ENCODE data around the gene COL8A1. TPM values are rescaled to one million over a fixed set of nuclear protein-coding genes. Genes with fewer than 3 reads are reported as not detected.

The COL8A1 gene
- total and polyA plus RNA-seq, 7 experiments from 2014 or later: 0.13 to 0.24 (median 0.14) TPM; not detected in 3

- H3K9me3 ChIP-seq (ENCODE audit: control insufficient read depth in 2 of 3, low read length in 3 of 3): no peaks in the 10 kb centered on the region
- H3K36me3 Mint-ChIP-seq: no peaks in the 10 kb centered on the region
- H3K4me1 ChIP-seq (ENCODE audit: control insufficient read depth in 2 of 2, insufficient read depth in 2 of 2, low read length in 2 of 2): no peaks in the 10 kb centered on the region
- POLR2A ChIA-PET: no interaction called here
- H3K36me3 ChIP-seq (ENCODE audit: control insufficient read depth in 2 of 3, insufficient read depth in 3 of 3, low read length in 3 of 3): no peaks in the 10 kb centered on the region
- no peak for ATAC-seq
- H3K27ac Mint-ChIP-seq: no peak overlapping the region
- peaks cover 7 to 35% (median 12%) of the 10 kb centered on the region in 5 donors for H3K27me3 Mint-ChIP-seq
- H3K4me1 Mint-ChIP-seq: no peaks in the 10 kb centered on the region
- intact Hi-C loops (cut with micrococcal nuclease): no loop called here
- H3K4me3 ChIP-seq (ENCODE audit: low read length): no peak overlapping the region
- H3K27me3 ChIP-seq (ENCODE audit: control insufficient read depth in 2 of 2, insufficient read depth in 2 of 2, low read length in 2 of 2): peaks cover 0 to 2% of the 10 kb centered on the region in 2 donors
- H3K4me3 Mint-ChIP-seq: no peak overlapping the region
- no peaks in the 10 kb centered on the region for H3K9me3 Mint-ChIP-seq
- CTCF ChIA-PET: no interaction called here
- no peak overlapping the region for H3K27ac ChIP-seq (ENCODE audit: low read depth, low read length)
- DNase-seq: no peak
Observed at GRCh38 chr3:99760031-99760430, 121.6 kb downstream of the COL8A1 start.

- H3K9me3 Mint-ChIP-seq: no peaks in the 10 kb centered on the region
- H3K36me3 ChIP-seq (ENCODE audit: control insufficient read depth in 2 of 3, insufficient read depth in 3 of 3, low read length in 3 of 3): no peaks in the 10 kb centered on the region
- no peak for ATAC-seq
- intact Hi-C loops (cut with micrococcal nuclease): no loop called here
- CTCF ChIA-PET: no interaction called here
- peaks cover 0 to 2% of the 10 kb centered on the region in 2 donors for H3K27me3 ChIP-seq (ENCODE audit: control insufficient read depth in 2 of 2, insufficient read depth in 2 of 2, low read length in 2 of 2)
- H3K27ac ChIP-seq (ENCODE audit: low read depth, low read length): no peak overlapping the region
- no peaks in the 10 kb centered on the region for H3K36me3 Mint-ChIP-seq
- POLR2A ChIA-PET: no interaction called here
- H3K4me3 Mint-ChIP-seq: no peak overlapping the region
- H3K27me3 Mint-ChIP-seq: peaks cover 7 to 35% (median 11%) of the 10 kb centered on the region in 5 donors
- no peak overlapping the region for H3K4me3 ChIP-seq (ENCODE audit: low read length)
- H3K4me1 ChIP-seq (ENCODE audit: control insufficient read depth in 2 of 2, insufficient read depth in 2 of 2, low read length in 2 of 2): no peaks in the 10 kb centered on the region
- no peak for DNase-seq
- no peaks in the 10 kb centered on the region for H3K4me1 Mint-ChIP-seq
- no peaks in the 10 kb centered on the region for H3K9me3 ChIP-seq (ENCODE audit: control insufficient read depth in 2 of 3, low read length in 3 of 3)
- H3K27ac Mint-ChIP-seq: no peak overlapping the region
Observed at GRCh38 chr3:99760629-99761028, 122.2 kb downstream of the COL8A1 start.

- Histone ChIP-seq H3K4me1 (ENCODE audit: control insufficient read depth in 2 of 2, insufficient read depth in 2 of 2, low read length in 2 of 2) (no peaks in the 10 kb centered on the region), H3K36me3 (ENCODE audit: control insufficient read depth in 2 of 3, insufficient read depth in 3 of 3, low read length in 3 of 3) (no peaks in the 10 kb centered on the region), H3K27ac (ENCODE audit: low read depth, low read length) (no peak overlapping the region), H3K27me3 (ENCODE audit: control insufficient read depth in 2 of 2, insufficient read depth in 2 of 2, low read length in 2 of 2) (peaks cover 0 to 2% of the 10 kb centered on the region in 2 donors), H3K9me3 (ENCODE audit: control insufficient read depth in 2 of 3, low read length in 3 of 3) (no peaks in the 10 kb centered on the region), H3K4me3 (ENCODE audit: low read length) (no peak overlapping the region)
- POLR2A ChIA-PET: no interaction called here
- ATAC-seq: no peak
- intact Hi-C loops (cut with micrococcal nuclease): no loop called here
- H3K27me3 Mint-ChIP-seq: peaks cover 7 to 35% (median 10%) of the 10 kb centered on the region in 5 donors
- H3K4me1 Mint-ChIP-seq: no peaks in the 10 kb centered on the region
- CTCF ChIA-PET: interaction anchor here (0.6 kb wide), 1 partner anchor 224 kb away, joined by 3 read pairs; no protein-coding TSS in a partner anchor
- DNase-seq: no peak
- no peaks in the 10 kb centered on the region for H3K9me3 Mint-ChIP-seq
- no peak overlapping the region for H3K27ac Mint-ChIP-seq
- no peaks in the 10 kb centered on the region for H3K36me3 Mint-ChIP-seq
- no peak overlapping the region for H3K4me3 Mint-ChIP-seq
Observed at GRCh38 chr3:99761415-99762165, 123.2 kb downstream of the COL8A1 start.

GRCh38 chr3:99762901-99763300, 124.5 kb downstream of the COL8A1 start:
- POLR2A ChIA-PET: no interaction called here
- H3K4me1 ChIP-seq (ENCODE audit: control insufficient read depth in 2 of 2, insufficient read depth in 2 of 2, low read length in 2 of 2): no peaks in the 10 kb centered on the region
- H3K4me1 Mint-ChIP-seq: no peaks in the 10 kb centered on the region
- no peak overlapping the region for H3K27ac Mint-ChIP-seq
- intact Hi-C loops (cut with micrococcal nuclease): no loop called here
- ATAC-seq (no peak), DNase-seq (no peak)
- CTCF ChIA-PET: no interaction called here
- H3K27me3 Mint-ChIP-seq: peaks cover 7 to 31% (median 10%) of the 10 kb centered on the region in 5 donors
- H3K4me3 Mint-ChIP-seq: no peak overlapping the region
- H3K36me3 Mint-ChIP-seq: no peaks in the 10 kb centered on the region
- no peak overlapping the region for H3K27ac ChIP-seq (ENCODE audit: low read depth, low read length)
- no peaks in the 10 kb centered on the region for H3K36me3 ChIP-seq (ENCODE audit: control insufficient read depth in 2 of 3, insufficient read depth in 3 of 3, low read length in 3 of 3)
- H3K9me3 ChIP-seq (ENCODE audit: control insufficient read depth in 2 of 3, low read length in 3 of 3): no peaks in the 10 kb centered on the region
- peaks cover 0 to 2% of the 10 kb centered on the region in 2 donors for H3K27me3 ChIP-seq (ENCODE audit: control insufficient read depth in 2 of 2, insufficient read depth in 2 of 2, low read length in 2 of 2)
- H3K9me3 Mint-ChIP-seq: no peaks in the 10 kb centered on the region
- no peak overlapping the region for H3K4me3 ChIP-seq (ENCODE audit: low read length)

- Histone ChIP-seq H3K27me3 (ENCODE audit: control insufficient read depth in 2 of 2, insufficient read depth in 2 of 2, low read length in 2 of 2) (peaks cover 0 to 2% of the 10 kb centered on the region in 2 donors), H3K36me3 (ENCODE audit: control insufficient read depth in 2 of 3, insufficient read depth in 3 of 3, low read length in 3 of 3) (no peaks in the 10 kb centered on the region), H3K9me3 (ENCODE audit: control insufficient read depth in 2 of 3, low read length in 3 of 3) (no peaks in the 10 kb centered on the region), H3K27ac (ENCODE audit: low read depth, low read length) (no peak overlapping the region), H3K4me3 (ENCODE audit: low read length) (no peak overlapping the region), H3K4me1 (ENCODE audit: control insufficient read depth in 2 of 2, insufficient read depth in 2 of 2, low read length in 2 of 2) (no peaks in the 10 kb centered on the region)
- Mint-ChIP-seq H3K36me3 (no peaks in the 10 kb centered on the region), H3K27ac (no peak overlapping the region), H3K4me1 (no peaks in the 10 kb centered on the region), H3K9me3 (no peaks in the 10 kb centered on the region), H3K4me3 (no peak overlapping the region), H3K27me3 (peaks cover 4 to 28% (median 9%) of the 10 kb centered on the region in 5 donors)
- ChIA-PET CTCF (no interaction called here), POLR2A (interaction anchor here (0.7 kb wide), 1 partner anchor 24 kb away, joined by 5 read pairs; no protein-coding TSS in a partner anchor)
- no peak for DNase-seq
- no peak for ATAC-seq
- intact Hi-C loops (cut with micrococcal nuclease): no loop called here
Observed at GRCh38 chr3:99764377-99764776, 126.0 kb downstream of the COL8A1 start.

- Mint-ChIP-seq H3K4me1 (no peaks in the 10 kb centered on the region), H3K9me3 (no peaks in the 10 kb centered on the region), H3K4me3 (no peak overlapping the region), H3K27ac (no peak overlapping the region), H3K36me3 (no peaks in the 10 kb centered on the region), H3K27me3 (peaks cover 4 to 21% (median 7%) of the 10 kb centered on the region in 5 donors)
- Histone ChIP-seq H3K36me3 (ENCODE audit: control insufficient read depth in 2 of 3, insufficient read depth in 3 of 3, low read length in 3 of 3) (no peaks in the 10 kb centered on the region), H3K4me1 (ENCODE audit: control insufficient read depth in 2 of 2, insufficient read depth in 2 of 2, low read length in 2 of 2) (no peaks in the 10 kb centered on the region), H3K27me3 (ENCODE audit: control insufficient read depth in 2 of 2, insufficient read depth in 2 of 2, low read length in 2 of 2) (peaks cover 0 to 2% of the 10 kb centered on the region in 2 donors), H3K9me3 (ENCODE audit: control insufficient read depth in 2 of 3, low read length in 3 of 3) (no peaks in the 10 kb centered on the region), H3K27ac (ENCODE audit: low read depth, low read length) (no peak overlapping the region), H3K4me3 (ENCODE audit: low read length) (no peak overlapping the region)
- DNase-seq (no peak), ATAC-seq (no peak)
- ChIA-PET POLR2A (interaction anchor here (0.7 kb wide), 1 partner anchor 23 kb away, joined by 5 read pairs; no protein-coding TSS in a partner anchor), CTCF (no interaction called here)
- intact Hi-C loops (cut with micrococcal nuclease): no loop called here
Observed at GRCh38 chr3:99765042-99765942, 126.9 kb downstream of the COL8A1 start.
